Fibroblast of pulmonary artery (primary cell): ENCODE measurements around the gene NT5DC1.
A peak's percentile ranks its signal among the peaks of the same experiment; 100 is the strongest.

ENCODE experiments used
- DNase-seq: peaks from one replicate; pipeline ENCODE4 v3.0.0-alpha.2; 2010; ENCODE audit warnings: low read depth
- H3K4me3 ChIP-seq: replicated peaks from 2 replicates; pipeline ENCODE4 v1.5.1; 2011; ENCODE audit warnings: low read depth, mild to moderate bottlenecking, control low read depth, low read length, moderate library complexity
- TF ChIP-seq, protein P1 (sequence below): IDR thresholded peaks from 2 replicates; pipeline ENCODE4 v1.5.1; 2011; ENCODE audit warnings: mild to moderate bottlenecking, control low read depth, low read length, inconsistent platforms; ENCODE audit errors: missing control alignments

NT5DC1 gene

DNA sequence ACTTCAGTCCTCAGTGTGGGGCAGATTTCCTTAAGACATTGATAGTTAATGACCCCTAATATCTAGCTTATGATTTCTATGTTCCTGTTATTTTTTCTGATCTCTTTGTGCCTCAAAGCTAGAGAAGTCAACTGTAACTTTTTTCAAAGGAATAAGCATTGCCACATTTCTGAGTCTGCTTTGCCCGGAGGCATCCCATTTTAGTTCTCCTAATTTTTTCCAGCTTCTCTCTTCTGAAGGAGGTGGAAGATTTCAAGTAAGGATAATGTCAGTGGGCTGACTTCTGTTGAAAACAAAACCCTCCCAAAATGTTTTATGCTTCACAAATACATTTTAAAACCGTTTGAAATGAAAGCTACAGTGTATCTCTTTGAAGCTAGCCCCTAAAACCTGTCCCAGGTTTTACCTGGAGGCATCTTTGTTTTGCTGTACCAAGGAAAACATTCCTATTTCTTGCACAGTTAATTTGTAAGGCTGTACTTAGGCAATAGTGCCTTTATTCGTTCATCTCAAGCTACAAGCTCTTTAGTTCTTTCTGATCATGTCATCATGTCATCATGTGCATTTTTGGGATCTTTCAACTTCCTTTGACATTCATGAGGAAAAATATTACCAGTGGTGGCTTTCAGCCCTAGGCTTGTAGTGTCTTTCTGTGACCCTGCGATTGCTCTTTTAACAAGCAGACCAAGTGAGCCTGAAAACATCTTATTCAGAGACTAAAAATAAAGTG is 107.6 kb downstream of the NT5DC1 start:
- H3K4me3 ChIP-seq: no peak overlapping the region
- no peak for DNase-seq
- TF ChIP-seq, protein P1, sequence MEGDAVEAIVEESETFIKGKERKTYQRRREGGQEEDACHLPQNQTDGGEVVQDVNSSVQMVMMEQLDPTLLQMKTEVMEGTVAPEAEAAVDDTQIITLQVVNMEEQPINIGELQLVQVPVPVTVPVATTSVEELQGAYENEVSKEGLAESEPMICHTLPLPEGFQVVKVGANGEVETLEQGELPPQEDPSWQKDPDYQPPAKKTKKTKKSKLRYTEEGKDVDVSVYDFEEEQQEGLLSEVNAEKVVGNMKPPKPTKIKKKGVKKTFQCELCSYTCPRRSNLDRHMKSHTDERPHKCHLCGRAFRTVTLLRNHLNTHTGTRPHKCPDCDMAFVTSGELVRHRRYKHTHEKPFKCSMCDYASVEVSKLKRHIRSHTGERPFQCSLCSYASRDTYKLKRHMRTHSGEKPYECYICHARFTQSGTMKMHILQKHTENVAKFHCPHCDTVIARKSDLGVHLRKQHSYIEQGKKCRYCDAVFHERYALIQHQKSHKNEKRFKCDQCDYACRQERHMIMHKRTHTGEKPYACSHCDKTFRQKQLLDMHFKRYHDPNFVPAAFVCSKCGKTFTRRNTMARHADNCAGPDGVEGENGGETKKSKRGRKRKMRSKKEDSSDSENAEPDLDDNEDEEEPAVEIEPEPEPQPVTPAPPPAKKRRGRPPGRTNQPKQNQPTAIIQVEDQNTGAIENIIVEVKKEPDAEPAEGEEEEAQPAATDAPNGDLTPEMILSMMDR: no peak

DNA sequence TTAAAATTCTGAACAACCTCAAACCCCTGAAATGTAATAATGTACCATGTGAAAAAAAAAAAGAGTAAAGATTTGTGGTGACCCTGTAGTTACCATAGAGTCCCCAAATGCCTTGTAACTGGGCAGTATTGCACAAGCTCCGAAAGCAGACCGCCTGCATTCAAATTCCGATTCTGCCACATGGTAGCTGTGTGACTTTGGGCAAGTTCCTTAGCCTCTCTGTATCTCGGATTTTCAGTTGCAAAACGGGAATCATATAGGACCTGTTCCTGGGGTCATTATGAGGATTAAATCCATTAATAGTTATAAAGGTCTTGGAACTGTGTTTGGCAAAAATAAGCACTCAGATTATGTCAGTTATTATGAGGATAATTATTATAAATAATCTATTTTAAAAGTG is 109.7 kb downstream of the NT5DC1 start:
- TF ChIP-seq, protein P1: no peak
- no peak overlapping the region for H3K4me3 ChIP-seq
- DNase-seq: no peak

DNA sequence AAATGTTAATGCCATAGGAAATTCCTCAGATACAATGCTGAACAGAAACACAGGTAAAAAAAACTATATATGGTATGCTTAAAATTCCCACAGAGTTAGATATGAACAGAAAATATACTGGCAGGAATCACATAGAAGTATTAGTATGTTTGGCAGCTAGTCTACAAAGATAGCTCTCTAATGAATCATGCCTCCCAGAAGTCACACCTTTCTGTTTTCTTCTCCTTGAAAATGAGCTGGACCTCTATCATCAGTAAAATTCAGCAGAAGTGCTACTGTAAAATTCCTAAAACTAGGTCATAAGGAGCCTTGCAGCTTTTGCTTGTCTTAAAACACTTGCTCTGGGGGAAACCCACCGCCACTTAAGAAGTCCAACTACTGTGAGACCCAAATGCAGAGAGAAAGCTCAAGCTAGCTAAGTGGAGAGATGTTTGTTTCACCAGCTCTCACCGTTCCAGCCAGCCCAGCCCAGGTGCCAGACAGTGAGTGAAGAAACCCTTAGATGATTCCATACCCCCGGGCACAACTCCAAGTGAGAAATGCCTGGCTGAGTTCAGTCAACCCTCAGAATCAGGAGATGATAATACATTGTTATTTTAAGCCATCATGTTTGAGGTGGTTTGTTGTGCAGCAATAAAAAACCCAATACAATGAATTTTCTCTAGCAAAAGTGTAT is 110.2 kb downstream of the NT5DC1 start:
- peak; percentile 65 for DNase-seq
- TF ChIP-seq, protein P1: no peak
- no peak overlapping the region for H3K4me3 ChIP-seq

DNA sequence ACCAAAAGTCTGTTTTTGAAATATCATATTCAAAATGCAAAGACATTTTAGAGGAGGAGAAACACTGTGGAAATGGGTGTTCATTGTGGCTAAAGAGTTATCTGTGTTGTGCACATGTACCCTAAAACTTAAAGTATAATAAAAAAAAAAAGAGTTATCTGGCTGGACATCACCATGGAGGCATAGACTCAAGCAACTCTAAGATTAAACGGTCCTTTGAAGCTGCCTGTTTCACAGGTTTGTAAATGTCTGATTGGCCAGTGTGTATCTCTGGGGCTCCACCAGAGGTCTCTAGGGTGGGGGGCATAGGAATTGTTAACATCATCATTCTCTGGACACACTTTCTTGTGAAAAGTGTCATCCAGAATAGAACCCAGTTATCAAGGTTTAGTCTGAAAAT is 114.0 kb downstream of the NT5DC1 start:
- no peak for DNase-seq
- H3K4me3 ChIP-seq: no peak overlapping the region
- TF ChIP-seq, protein P1: no peak

DNA sequence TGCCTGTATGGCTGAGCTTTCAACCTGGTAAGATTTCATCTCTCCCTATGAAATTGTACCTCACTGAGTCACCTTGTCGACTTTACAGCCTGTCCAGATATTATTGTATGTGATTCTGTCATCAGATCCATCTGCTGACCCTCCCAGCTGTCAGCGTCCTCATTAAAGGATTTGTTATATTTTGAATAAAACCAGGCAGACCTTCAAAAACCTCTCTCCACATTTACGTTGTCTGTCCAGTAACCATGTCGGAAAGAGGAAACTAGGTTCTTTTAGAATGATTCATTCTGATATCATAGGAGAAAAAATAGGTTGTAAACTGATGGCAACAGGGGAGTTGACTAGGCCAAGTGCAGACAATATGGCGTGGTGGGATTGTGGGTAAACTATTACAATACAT is 114.8 kb downstream of the NT5DC1 start:
- DNase-seq: peak; percentile 36
- TF ChIP-seq, protein P1: no peak
- no peak overlapping the region for H3K4me3 ChIP-seq

DNA sequence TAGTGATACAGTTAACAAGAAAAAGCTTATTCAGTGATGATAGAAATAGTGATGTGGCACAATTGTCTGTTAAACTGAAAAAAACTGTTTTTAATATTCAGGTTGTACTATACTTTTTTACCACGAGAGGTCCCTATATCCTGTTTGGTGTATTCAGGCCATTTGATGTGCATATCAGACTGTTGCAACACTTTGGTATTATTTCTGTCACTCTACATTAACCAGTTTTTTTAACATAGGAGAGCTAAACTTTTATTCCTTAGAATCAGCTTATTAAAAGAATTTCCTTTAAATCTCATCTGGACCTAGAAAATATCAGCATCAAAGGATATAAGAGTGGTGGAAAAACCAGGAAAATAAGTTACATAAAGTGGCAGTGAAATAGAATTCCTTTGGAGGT is 116.4 kb downstream of the NT5DC1 start:
- peak; percentile 72 for DNase-seq
- no peak overlapping the region for H3K4me3 ChIP-seq
- TF ChIP-seq, protein P1: peak; percentile 61
